Upper lobe of left lung (tissue), 4 donors: Measurements from ENCODE around the gene TADA2A.

Experiments
- EP300 ChIP-seq, 4 donors: sonication (generic); formaldehyde crosslinking; IDR thresholded peaks; one replicate each; pipeline ENCODE4 v1.5.1; 2017; ENCODE audit warnings: antibody characterized with exemption in 4 of 4, control low read depth in 2 of 4
- POLR2A ChIP-seq, 4 donors: fragments of 450-650 bp; IDR thresholded peaks; one replicate each; pipeline ENCODE4 v1.5.1; 2016 to 2017; ENCODE audit warnings: antibody characterized with exemption in 4 of 4, mild to moderate bottlenecking in 2 of 4
- POLR2AphosphoS5 ChIP-seq, 2 donors: sonication (generic); formaldehyde crosslinking; IDR thresholded peaks; one replicate each; pipeline ENCODE4 v1.5.1; 2017; ENCODE audit warnings: antibody characterized with exemption in 2 of 2
- TF ChIP-seq, protein P1 (sequence below), 6 experiments: fragments of 450-650 bp in 4 of 6; fragments of 200-600 bp in 2 of 6; sonication (generic) in 2 of 6; IDR thresholded peaks; one replicate each; pipeline ENCODE4 v1.5.1; 2016 to 2019; ENCODE audit warnings: antibody characterized with exemption in 6 of 6

DNA sequence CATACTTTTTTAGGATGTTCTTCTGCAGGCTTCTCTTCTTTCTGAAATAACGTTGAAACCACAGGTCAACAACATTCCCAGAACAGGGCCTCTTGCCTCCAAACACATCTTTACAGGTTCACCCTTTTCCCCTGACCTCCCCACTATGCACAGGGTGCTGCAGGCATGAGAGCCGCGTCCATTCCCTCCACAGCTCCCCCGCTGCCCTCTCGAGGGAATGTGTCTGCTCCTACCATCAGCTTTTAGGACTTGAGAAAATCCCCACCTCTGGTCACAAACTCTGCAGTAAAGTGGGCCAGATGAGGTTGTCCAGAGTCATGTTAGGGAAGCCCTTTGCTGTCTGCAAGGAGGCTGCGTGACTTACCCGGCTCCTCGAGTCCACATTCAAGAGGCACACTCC lies 113.5 kb downstream of the TADA2A start:
- TF ChIP-seq POLR2A (IDR thresholded peaks at IDR 0.05) (no peak), EP300 (IDR thresholded peaks at IDR 0.05) (no peak), POLR2AphosphoS5 (IDR thresholded peaks at IDR 0.05) (no peak)
- TF ChIP-seq, protein P1, sequence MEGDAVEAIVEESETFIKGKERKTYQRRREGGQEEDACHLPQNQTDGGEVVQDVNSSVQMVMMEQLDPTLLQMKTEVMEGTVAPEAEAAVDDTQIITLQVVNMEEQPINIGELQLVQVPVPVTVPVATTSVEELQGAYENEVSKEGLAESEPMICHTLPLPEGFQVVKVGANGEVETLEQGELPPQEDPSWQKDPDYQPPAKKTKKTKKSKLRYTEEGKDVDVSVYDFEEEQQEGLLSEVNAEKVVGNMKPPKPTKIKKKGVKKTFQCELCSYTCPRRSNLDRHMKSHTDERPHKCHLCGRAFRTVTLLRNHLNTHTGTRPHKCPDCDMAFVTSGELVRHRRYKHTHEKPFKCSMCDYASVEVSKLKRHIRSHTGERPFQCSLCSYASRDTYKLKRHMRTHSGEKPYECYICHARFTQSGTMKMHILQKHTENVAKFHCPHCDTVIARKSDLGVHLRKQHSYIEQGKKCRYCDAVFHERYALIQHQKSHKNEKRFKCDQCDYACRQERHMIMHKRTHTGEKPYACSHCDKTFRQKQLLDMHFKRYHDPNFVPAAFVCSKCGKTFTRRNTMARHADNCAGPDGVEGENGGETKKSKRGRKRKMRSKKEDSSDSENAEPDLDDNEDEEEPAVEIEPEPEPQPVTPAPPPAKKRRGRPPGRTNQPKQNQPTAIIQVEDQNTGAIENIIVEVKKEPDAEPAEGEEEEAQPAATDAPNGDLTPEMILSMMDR (IDR thresholded peaks at IDR 0.05) = no peak
